ENCODE measurements around the gene BEX5.

GRCh38 chrX:102129473-102129872 is 26.3 kb downstream of the BEX5 start:
- TF ChIP-seq CTCF (IDR thresholded peaks at IDR 0.05) (no peak), POLR2A (IDR thresholded peaks at IDR 0.05) (no peak)

All from testis (tissue), 2 donors.